ENCODE measurements around the gene SORBS1. TPM values are rescaled to one million over a fixed set of nuclear protein-coding genes. Genes with fewer than 3 reads are reported as not detected.

SORBS1 gene
- total RNA-seq, 2 donors from 2014 or later: 56.8 to 79.1 TPM

GRCh38 chr10:95536017-95536416 lies 25.2 kb downstream of the SORBS1 start:
- TF ChIP-seq CTCF (IDR thresholded peaks at IDR 0.05): no peak
- TF ChIP-seq POLR2A (IDR thresholded peaks at IDR 0.05): no peak
- no peaks in the 10 kb centered on the region for H3K36me3 ChIP-seq (replicated peaks in 1 of 2; ENCODE audit: insufficient read depth in 1 of 2, low read depth in 2 of 2)
- intact Hi-C loops (cut with DNase I): no loop called here
- no peak overlapping the region for H3K4me3 ChIP-seq
- peak overlapping the region in 1 of 4 donors; percentile 44 for H3K27ac ChIP-seq
- peaks cover 25% of the 10 kb centered on the region for H3K4me1 ChIP-seq
- whole genome bisulfite sequencing, 2 donors: 63 to 78% methylated on average over 8 of the region's 8 CpGs
- DNase-seq (no peak), ATAC-seq (no peak)
- no peaks in the 10 kb centered on the region for H3K27me3 ChIP-seq
- no peaks in the 10 kb centered on the region for H3K9me3 ChIP-seq

- Histone ChIP-seq H3K4me3 (no peak overlapping the region), H3K27ac (peak overlapping the region in 1 of 4 donors; percentile 44), H3K27me3 (no peaks in the 10 kb centered on the region), H3K9me3 (no peaks in the 10 kb centered on the region), H3K36me3 (replicated peaks in 1 of 2; ENCODE audit: insufficient read depth in 1 of 2, low read depth in 2 of 2) (no peaks in the 10 kb centered on the region), H3K4me1 (peaks cover 28% of the 10 kb centered on the region)
- DNase-seq: no peak
- WGBS, 2 donors: 56 to 77% methylated on average over 2 of the region's 2 CpGs
- intact Hi-C loops (cut with DNase I): no loop called here
- ATAC-seq: no peak
- TF ChIP-seq CTCF (IDR thresholded peaks at IDR 0.05): no peak
- no peak for TF ChIP-seq POLR2A (IDR thresholded peaks at IDR 0.05)
Measured at GRCh38 chr10:95535526-95535925, 25.6 kb downstream of the SORBS1 start.

- H3K4me3 ChIP-seq: no peak overlapping the region
- no peaks in the 10 kb centered on the region for H3K36me3 ChIP-seq (replicated peaks in 1 of 2; ENCODE audit: insufficient read depth in 1 of 2, low read depth in 2 of 2)
- H3K27ac ChIP-seq: no peak overlapping the region
- intact Hi-C loops (cut with DNase I): no loop called here
- 64 to 67% methylated on average over 6 of the region's 6 CpGs for WGBS, 2 donors
- H3K27me3 ChIP-seq: no peaks in the 10 kb centered on the region
- ATAC-seq (no peak), DNase-seq (no peak)
- peaks cover 24% of the 10 kb centered on the region for H3K4me1 ChIP-seq
- TF ChIP-seq CTCF (IDR thresholded peaks at IDR 0.05): no peak
- no peaks in the 10 kb centered on the region for H3K9me3 ChIP-seq
Measured at GRCh38 chr10:95533590-95533989, 27.6 kb downstream of the SORBS1 start.

GRCh38 chr10:95532536-95532935 lies 28.6 kb downstream of the SORBS1 start:
- TF ChIP-seq CTCF (IDR thresholded peaks at IDR 0.05) (no peak), POLR2A (IDR thresholded peaks at IDR 0.05) (no peak)
- H3K27me3 ChIP-seq: no peaks in the 10 kb centered on the region
- ATAC-seq (no peak), DNase-seq (no peak)
- intact Hi-C loops (cut with DNase I): no loop called here
- no peaks in the 10 kb centered on the region for H3K36me3 ChIP-seq (replicated peaks in 1 of 2; ENCODE audit: insufficient read depth in 1 of 2, low read depth in 2 of 2)
- no peak overlapping the region for H3K27ac ChIP-seq
- H3K4me3 ChIP-seq: no peak overlapping the region
- WGBS, 2 donors: 100% methylated on average over 1 to 2 of the region's 2 CpGs
- peaks cover 17% of the 10 kb centered on the region for H3K4me1 ChIP-seq
- no peaks in the 10 kb centered on the region for H3K9me3 ChIP-seq

GRCh38 chr10:95531994-95532399 lies 29.2 kb downstream of the SORBS1 start:
- 56 to 100% methylated on average over 1 to 2 of the region's 2 CpGs for WGBS, 2 donors
- Histone ChIP-seq H3K9me3 (no peaks in the 10 kb centered on the region), H3K4me3 (no peak overlapping the region), H3K27ac (no peak overlapping the region), H3K36me3 (replicated peaks in 1 of 2; ENCODE audit: insufficient read depth in 1 of 2, low read depth in 2 of 2) (no peaks in the 10 kb centered on the region), H3K27me3 (no peaks in the 10 kb centered on the region), H3K4me1 (peaks cover 17% of the 10 kb centered on the region)
- no peak for ATAC-seq
- DNase-seq: no peak
- TF ChIP-seq POLR2A (IDR thresholded peaks at IDR 0.05): no peak
- TF ChIP-seq CTCF (IDR thresholded peaks at IDR 0.05): no peak
- intact Hi-C loops (cut with DNase I): no loop called here

Measured in body of pancreas (tissue), 4 donors.